ENCODE results near the gene LRRC47.
"Not testable (repeated sequence)": the region's sequence is repeated elsewhere in the genome, so short reads cannot be mapped to it uniquely, and the experiment has no call there.

The LRRC47 gene

DNA sequence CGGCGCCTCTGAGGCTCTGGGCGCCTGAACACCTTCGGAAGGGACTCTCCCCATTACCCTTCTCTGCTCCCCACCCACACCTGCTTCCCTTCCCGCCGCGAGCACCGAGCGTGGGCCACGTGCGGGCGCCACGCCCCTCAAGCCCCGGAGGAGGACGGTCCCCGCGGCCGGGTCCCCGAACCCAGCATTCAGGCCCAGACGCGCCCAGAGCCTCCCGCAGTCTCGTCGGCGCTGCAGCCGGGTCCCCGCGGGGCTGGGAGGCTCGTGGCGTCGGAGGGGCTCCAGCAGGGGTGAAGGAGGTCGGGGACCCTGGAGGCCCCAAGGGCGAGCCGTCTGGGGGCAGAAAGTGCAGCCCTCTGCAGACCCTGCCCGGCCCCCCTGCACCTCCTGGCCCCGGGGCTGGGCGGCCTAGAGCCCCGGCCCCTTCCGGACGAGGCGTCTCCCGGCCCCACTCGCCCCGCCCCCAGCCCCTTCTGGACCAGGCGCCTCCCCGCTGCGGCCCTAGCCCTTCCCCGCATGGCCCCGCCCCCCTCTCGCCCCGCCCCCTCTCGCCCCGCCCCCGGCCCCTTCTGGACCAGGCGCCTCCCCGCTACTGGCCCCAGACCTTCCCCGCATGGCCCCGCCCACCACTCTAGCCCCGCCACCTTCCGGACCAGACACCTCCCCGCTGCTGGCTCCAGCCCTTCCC lies 24.1 kb downstream of the LRRC47 start:
- peak; percentile 64 for DNase-seq (ENCODE audit: low spot score)

DNA sequence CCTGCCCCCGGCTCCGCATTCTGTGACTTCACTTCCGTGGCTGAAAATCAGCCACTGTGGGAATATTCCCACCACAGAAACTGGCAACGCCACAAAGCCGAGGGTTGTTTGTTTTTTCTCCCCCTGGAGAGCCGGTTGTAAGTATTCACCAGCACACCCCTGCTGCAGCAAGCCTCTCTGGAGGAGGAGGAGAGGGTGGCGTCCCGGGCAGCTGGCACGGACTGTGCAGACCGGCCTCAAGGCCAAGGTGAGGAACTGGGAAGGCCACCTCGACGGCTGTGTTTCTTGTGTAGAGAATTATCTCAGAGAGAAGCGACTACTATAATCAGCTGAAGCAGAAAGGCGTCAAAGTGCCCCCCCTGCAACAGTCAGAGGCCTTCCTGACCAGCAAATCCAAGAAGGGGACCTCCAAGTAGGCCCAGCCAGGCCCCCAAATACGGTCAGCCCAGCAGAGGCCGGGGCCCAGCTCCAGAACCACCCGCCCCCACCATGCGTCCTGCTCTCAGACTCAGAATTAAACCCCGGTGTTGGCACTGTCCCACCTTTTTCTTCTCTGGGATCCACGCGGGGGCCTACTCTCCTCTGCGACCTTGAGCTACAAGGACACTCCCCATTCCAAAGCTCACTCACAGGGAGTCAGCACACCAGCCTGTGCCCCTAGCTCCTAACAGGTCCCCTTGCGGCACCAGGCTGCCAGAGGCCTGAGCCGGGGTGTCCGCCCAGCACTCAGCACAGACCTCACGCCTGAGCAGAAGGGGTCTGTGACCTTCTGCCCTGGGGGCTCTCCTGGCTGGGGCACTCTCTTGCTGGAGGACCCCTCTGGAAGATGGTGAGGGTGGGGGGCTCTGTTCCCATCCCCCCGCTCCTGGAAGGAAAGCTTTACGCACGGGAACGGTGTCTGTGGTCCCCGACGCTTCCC lies 24.9 kb downstream of the LRRC47 start:
- DNase-seq (ENCODE audit: low spot score) = no peak

DNA sequence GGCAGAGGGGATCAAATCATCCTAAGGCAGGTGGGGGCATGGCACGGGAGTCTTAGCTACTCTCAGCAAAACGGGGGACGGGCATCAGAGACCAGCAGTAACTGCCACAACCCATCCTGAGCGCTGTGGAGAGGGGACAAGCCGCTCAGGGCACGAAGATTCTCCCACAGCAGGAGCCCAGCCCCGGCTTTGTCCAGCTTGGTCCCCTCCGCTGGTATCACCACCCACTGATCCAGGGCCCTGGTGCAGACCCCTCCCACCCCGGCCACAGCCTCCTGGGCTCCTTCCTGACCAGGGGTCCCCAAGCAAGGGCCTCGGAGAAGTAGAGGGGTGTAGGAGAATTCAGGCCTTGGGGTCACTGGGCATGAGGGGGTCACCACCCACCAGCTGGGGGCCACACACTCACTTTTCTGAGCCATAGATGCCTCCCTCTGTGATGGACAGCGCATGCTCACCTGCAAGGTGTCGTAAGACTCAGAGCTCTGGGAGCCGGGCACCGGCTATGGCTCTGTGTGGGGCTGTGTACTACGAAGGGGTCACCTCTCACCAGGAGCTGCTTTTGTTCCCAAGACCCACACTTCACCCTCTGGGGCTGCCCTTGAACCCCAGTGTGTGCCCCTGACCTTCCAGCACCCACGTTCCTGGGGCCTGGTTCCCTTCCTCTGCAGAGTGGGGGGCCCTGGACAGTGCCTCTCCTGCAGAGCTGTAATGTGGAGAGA lies 26.1 kb downstream of the LRRC47 start:
- DNase-seq (ENCODE audit: low spot score) = no peak

DNA sequence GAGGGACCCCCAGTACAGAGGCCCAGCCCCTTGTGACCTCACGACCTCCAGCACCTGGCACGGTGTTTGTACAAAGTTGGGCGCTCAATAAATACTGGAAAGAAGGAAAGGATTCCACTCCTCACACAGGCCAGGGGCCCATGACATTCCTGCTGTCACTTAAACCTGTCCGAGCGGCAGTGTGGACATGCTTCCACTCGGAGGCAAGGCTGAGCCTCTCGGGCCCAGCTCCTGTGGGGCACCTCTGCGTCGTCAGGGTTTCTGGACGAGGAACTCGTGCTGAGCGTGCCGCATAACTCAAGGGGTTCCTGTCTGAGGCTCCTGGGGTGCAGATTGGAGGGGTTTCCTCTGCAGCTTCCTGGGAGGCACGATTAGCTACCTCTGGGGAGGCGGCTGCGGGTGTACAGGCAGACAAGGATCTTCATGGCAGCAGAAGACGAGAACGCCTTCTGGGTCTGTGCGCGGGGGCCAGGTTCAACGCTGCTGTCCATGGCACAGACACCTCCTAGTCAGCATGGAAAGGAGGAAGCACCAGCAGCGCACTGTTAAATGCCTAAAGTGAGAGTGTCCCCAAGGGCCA lies 27.4 kb downstream of the LRRC47 start:
- DNase-seq (ENCODE audit: low spot score) = no peak

DNA sequence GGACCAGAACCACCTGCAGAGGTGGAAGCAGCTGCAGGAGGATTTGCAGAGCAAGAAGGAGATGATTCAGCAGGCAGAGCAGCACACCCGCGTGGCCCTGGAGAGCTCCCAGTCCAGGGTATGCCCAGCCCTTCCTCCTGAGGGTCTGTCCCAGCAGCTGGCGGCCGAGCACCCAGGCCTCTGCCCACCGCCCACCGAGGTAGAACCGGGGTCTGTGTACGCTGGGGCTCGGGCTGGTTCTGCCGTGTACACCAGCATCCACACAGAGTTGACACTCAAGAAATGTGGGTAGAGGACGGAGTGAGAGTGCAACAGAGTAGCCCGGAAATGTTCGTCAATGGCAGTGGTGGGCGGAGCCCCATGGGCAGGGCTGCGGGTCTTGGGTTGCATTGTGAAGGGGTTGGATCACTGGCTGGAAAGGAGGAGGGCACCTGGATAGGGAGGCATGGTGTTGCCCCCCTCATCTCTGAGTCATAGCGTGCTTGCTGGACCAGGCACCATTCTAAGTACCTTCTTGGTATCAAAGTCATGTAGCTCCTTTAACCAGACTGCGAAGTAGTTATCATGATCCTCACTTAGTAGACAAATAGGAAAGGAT lies 28.9 kb downstream of the LRRC47 start:
- DNase-seq (ENCODE audit: low spot score) = no peak

DNA sequence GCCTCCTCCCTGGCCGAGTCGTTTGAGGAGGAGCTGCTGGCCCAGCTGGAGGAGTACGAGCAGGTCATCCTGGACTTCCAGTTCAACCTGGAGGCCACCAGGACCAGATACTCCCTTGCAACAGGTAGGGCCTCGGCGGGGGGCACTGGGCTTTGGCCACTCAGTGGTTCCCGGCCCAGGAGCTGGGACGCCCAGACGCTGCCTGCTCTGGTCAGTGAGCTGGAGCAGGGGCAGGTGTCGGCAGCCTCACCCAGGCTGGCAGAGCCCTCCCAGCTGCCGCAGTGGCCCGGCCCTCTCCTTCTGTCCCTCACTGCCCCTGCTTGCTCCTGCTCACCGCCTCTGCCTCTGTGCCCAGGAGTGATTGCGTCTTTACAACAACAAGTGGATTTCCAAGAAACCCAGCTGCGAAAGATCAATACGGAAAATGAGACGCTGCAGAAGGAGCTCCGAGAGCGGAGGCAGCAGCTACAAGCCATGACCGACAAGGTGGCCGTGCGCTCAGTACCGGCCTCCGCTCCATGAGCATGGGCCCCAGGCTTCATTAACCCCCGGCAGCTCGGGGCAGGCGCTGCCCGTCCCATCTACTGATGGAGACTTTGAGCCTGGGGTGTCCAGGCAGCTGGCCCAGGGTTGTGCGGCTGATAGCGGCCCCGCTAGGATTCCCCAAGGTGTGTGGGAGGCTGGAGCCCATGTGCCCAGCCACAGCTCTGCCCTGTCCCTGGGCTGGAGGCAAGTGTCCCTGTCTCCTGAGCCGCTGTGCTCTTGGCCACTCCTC lies 32.8 kb downstream of the LRRC47 start:
- no peak for DNase-seq (ENCODE audit: low spot score)

DNA sequence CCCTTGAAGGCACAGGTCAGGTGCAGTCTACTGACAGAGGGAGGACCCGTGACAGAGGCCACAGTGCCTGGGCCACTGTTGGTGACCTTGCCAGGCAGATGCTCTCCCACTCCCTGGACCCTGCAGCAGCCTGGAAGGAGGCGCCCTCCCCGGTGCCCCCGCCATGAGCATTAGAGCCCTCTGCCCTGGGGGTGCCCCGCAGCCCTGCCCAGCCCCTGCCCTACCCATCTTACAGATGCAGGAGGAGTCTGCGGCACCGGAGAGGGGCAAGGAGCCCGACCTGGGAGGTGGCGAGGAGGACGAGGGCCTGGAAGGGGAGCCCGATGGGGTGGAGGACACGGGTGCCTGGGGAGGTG lies 33.4 kb downstream of the LRRC47 start:
- no peak for DNase-seq (ENCODE audit: low spot score)

DNA sequence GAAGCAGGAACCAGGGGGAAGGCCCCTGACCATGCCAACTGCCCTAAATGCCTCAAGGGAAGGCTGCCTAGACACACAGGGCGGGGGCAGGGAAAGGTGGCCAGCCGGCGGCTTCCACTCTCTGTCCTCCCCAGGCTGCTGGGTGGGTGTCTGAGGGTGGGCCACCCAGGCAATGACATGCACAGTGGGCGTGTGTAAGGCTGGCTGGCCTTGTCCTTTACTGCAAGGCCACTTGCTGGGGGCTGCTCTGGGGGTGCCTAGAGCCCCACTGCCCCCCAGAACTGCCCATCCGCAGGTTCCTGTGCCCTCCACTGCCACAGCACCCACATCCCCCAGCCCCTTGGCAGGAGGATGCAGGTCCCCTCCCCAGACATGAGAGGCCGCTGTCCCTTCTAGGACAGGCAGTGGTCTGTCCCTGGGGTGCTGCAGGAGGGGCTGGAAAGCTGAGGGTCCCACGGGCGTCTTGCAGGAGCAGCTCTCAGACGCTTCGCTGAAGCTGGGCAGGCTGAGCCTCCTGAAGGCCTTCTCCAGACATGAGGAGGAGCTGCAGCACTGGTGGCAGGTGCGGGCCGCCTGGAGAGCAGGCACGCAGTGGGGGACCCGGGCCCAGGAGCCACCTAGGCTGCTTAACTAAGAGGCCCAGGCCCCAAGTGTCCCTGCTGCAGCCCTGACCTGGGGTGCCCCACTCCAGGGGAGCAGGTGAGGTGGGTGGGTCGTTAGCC lies 34.0 kb downstream of the LRRC47 start:
- no peak for DNase-seq (ENCODE audit: low spot score)

DNA sequence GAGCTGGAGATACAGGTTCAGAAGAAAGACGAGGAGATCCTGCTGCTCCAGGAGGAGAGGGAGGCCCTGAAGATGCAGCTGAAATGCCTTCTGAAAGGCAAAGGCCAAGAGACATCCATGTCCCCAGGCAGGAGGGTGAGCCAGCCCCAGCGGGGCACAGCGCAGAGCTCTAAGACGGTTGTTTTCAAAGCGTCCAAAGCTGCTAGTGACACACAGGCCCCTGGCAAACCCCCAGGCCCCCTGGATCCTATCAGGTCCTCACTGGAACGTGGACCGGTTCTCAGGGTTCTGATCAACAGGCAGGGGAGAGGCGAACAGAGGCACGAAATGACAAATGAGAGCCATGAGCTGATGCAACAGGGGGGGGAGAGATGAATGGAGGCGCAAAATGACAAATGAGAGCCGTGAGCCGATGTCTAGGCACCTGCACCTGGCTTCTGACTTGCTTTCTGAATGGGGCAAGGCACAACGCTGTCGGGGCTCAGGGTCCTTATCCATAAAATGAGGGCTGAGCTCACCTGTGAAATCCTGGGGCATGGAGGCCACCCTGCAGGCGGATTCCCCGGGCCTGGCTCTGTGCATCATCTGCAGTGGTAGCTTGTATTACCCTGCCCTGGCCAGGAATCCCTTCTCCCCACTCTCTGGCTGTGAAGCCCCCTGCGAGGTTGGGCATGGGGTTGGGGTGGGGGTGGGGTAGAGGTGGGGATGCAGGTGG lies 34.8 kb downstream of the LRRC47 start:
- no peak for DNase-seq (ENCODE audit: low spot score)

DNA sequence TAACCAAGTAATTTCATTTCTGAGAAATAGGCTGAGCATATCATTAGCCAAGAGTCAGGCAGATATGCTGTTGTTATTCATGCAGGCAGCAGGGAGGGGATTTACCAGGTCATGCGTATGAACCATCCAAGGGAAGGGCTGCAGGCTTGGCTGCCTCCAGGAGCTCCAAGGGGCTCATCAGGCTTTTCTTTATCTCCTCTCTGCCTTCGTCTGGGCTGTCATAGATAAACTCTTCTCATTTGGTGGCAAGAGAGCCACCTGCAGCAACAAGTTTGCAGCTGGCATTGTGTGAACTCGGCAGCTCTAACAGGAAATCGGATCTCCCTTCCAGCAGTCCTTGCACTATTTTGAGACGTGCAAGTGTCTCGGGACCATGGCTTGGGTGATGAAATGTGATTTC lies 36.5 kb downstream of the LRRC47 start:
- DNase-seq (ENCODE audit: low spot score) = no peak

DNA sequence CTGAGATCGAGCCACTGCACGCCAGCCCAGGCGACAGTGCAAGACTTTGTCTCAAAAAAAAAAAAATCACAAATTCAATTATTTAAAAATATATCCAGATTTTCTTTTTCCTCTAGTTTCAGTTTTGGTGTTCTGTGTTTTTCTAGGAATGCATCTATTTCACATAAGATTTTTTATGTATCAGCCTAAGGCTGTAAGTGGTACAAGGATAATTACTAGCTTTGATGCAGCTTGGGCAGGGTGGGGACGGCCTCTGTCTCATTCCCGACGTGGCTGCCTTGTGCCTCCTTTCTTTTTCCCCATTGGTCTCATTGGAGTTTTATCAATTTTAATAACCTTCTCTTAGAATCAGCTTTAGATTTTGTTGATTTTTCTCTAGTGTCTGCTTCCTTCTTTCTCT lies 37.1 kb downstream of the LRRC47 start:
- no peak for DNase-seq (ENCODE audit: low spot score)

DNA sequence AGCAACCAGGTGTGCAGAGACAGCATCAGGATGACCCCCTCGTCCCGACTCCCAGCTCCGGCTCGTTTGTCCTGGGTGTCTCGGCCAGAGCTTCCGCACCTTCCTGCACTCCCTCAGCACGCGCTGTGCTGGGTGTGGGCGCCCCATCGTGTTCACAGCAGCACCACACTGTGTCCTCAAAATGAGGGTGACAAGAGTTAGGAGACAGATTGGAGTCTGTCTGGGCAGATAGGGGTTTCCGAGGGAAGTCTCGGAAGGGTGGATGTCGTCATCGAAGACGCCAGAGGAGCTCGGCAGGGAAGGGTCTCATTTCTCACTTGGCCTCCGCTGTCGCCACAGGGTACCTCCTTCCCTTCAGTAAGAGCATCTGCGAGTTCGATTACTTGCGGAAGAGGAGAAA lies 39.9 kb downstream of the LRRC47 start:
- no peak for DNase-seq (ENCODE audit: low spot score)

DNA sequence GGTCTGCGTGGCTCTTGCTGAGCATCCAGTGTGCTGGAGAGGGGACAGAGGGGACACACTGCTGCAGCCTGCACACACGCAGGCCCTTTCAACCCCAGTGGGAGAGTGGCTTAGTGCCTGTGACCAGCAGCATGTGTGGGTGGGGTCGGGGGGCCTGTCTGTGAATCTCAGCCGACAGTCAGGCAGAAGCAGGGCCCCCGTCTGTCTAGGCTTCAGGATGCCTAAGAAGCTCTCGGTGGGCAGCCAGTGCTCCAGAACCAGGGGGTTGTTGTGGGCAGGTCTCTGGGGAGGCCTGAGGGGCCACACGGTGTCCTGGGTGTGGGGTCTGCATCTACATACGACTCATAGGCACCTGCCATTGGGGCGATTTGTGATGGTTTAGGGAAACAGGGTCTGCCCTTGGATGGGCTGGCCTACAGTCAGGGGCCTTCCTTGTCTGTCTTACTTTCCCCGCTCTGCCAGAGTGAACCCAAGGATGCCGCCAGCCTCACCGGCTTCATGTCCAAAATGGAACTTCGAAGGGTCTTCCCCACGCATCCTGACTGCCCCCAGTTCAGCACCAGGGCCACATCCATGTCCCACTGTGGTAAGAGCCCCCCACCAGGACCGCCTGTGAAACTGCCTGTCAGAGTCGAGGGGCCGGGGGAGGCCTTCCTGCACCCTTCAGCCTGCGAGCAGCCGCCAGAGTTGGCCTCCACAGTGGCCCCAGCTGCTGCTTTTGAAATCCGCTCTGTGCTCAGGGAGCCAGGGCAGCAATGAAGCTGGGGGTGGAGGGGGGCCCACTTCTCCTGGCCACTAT lies 42.4 kb downstream of the LRRC47 start:
- DNase-seq (ENCODE audit: low spot score) = no peak

DNA sequence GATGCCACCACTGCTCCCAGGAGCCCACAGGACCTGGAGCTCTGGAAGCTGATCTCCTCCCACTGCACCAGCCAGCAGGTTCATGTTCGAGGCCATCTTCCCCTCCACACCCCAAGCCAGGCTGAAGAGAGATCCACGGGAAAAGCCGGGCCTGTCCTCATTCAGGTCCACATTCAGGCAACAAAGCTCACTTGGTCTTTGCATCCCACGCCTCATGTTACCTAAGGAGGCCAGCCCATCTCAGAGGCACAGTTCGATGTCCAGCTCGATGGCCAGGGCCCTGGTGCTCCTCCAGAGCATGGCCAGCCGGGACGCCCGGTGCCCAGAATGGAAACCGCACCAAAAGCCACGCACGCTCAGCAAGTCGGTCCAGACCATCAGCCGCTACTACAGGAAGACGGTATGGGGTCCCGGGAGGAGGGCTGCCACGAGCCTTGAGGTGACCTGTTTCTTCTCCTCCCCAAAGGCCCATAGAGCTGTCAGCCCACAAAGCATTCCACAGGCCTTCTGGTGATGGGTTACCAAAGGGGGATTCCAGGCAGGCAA lies 43.8 kb downstream of the LRRC47 start, which contains the start of gene CCDC27:
Gene CCDC27 (plus strand): TSS at position 51 of the 546 bp plus-strand sequence. CDS start 32 bp downstream, at position 83.
- no peak for DNase-seq (ENCODE audit: low spot score)

DNA sequence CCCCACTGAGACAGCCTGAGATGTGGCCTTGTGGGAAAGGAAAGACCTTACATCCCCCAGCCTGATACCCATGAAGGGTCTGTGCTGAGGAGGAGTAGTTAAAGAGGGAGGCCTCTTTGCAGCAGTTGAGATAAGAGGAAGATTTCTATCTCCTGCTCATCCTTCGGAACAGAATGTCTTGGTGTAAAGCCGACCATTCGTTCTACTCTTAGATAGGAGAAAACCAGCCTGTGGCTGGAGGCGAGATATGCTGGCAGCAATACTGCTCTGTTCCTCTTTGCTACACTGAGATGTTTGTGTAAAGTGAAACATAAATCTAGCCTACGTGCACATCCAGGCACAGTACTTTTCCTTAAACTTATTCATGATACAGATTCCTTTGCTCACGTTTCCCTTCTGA lies 45.6 kb downstream of the LRRC47 start:
- DNase-seq (ENCODE audit: low spot score) = no peak

DNA sequence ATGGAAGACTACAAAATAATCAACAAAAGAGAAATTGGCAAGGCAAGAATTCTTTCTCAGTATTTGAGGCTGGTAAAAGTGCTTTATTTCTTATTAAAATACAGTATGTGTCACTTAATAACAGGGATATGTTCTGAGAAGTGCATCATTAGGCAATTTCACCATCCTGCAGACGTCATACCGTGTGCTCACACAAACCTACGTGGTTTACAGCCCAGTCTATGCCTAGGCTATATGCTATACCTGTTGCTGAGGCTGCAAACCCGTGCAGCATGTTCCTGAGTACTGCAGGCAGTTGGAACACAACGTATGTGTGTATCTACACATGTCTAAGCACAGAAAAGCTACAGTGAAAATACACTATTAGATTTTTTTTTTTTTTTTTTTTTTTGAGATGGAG lies 46.8 kb downstream of the LRRC47 start:
- DNase-seq (ENCODE audit: low spot score) = no peak

DNA sequence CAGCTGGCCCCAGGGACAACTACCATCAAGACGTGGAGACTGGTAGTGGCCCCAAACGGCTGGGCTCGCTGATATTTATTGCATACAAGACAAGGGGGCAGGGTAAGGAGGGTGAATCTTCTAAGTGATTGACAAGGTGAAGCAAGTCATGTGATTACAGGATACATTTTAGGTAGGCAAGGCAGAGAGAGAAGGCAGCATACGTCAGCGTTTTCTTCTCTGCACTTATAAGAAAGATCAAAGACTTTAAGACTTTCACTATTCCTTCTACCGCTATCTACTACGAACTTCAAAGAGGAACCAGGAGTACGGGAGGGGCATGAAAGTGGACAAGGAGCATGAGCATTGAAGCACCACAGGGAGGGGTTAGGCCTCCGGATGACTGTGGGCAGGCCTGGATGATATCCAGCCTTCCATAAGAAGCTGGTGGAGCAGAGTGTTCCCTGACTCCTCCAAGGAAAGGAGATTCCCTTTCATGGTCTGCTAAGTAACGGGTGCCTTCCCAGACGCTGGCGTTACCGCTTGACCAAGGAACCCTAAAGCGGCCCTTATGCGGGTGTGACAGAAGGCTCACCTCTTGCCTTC lies 47.9 kb downstream of the LRRC47 start:
- DNase-seq (ENCODE audit: low spot score) = not testable (repeated sequence)

DNA sequence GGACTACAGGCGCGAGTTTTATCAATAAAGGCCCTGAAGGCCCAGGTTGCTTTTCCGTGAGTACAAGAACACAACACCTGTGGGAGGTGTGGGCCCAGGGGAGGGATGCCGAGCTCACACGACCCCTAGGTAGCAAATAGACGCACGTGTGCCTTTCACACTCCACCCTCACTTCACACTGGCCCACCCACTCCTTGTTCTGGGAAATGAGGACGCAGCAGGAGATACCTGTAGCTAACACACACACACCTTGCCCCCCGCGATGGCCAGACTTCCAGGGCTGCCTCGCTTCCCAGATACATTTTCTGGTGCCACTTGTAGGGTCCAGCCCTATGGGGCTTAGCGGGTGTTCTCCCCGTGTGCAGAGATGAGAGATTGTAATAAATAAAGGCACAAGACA lies 48.4 kb downstream of the LRRC47 start:
- DNase-seq (ENCODE audit: low spot score) = no peak

DNA sequence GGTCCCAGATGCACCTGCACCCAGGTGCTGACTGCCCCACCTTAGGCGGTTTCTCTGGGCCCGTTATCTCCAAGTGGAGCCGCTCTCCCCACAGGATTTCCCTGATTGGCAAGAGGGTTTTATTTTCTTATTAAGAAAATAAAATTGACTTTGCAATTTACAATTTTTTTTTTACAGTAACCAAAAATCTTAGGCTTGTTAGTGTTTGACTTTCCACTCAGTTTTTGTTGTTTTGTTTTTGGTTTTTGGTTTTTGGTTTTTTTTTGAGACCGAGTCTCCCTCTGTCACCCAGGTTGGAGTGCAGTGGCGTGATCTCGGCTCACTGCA lies 48.8 kb downstream of the LRRC47 start:
- DNase-seq (ENCODE audit: low spot score) = no peak

Data from RKO (cell line).